CD1c-positive myeloid dendritic cell (primary cell): ENCODE data around the gene CEP41.

Experiments
- DNase-seq: peaks from one replicate; pipeline ENCODE4 v3.0.0-alpha.2; 2016; ENCODE audit errors: extremely low spot score

The CEP41 gene

DNA sequence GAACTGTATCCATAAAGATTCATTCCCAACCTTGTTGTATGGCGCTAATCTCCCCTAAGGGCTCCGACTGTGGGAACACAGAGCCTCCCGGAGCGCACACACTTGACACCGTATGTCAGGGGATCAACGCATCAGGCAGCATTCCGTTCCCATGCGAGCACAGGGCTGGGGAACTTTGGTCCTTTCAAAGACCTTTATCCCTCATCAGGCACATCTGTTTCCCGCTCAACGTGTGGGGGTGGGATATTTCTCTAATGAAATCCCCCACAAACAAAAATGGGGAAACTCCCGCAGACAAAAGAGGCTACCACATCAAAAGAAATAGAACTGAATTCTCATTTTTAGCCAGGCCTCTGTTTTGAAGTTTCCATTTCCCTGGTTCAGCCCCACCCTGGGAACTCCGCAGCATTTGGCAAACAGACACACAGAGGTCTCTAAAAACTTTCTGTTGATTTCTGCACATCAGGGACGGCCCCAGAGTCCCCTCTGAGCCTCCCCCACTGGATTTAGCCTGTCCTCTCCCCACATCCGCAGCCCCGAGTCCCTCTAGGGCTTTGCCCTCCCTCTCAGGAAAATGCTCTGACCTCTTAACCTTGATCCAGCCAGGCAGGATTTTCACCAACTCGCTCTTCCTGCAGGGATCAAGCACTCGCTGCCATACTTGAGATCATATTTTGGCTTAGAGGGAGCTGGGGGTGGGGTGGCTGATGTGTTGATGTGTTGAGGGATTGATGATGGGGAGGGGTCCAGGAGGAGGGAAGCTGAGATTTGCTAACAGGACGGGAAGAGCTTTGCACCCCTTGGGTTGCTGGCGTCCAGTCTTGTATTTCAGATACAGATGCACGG lies 89.6 kb downstream of the CEP41 start:
- DNase-seq: no peak

- peak; percentile 25 for DNase-seq
These were observed 90.7 kb downstream of the CEP41 start for GRCh38 chr7:130349911-130350782.

DNA sequence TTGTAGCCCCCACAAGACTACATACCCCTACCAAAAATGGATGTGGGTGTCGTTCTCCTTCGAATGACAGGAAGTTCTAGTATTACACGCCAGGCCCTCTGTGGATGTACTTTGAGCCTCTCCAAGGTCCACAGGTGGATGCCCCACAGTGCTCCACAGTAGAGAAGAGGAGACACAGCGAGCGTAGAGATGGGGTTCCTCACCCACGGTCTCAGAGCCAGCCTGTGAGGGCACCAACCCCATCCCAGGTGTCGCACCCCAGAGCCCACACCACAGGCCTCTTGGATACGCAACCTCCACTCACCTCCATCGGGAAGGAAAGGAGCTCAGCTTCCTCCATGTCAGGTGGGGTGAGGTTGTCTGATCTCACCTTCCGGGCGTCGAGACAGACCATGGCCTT lies 93.9 kb downstream of the CEP41 start:
- no peak for DNase-seq

- DNase-seq: no peak
These were observed 94.5 kb downstream of the CEP41 start for GRCh38 chr7:130346177-130346905.

DNA sequence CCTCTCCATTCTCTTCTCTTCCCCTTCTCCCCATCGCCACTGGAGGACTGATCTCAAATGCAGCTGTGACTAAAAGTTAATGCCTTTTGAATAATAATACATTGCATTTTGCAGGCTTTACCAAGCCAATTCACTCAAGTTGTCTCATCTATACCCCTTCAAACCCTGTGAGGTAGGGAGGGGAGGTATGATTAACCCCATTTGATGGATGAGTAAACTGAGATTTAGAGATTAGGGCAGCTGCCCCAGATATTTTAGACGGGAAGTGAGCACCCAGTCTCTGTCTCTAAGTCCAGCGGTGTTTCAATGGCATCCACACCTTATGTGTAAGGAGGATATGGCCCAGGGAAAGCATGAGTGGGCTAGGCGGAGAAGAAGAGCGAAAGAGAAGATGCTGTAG lies 95.1 kb downstream of the CEP41 start:
- no peak for DNase-seq

DNA sequence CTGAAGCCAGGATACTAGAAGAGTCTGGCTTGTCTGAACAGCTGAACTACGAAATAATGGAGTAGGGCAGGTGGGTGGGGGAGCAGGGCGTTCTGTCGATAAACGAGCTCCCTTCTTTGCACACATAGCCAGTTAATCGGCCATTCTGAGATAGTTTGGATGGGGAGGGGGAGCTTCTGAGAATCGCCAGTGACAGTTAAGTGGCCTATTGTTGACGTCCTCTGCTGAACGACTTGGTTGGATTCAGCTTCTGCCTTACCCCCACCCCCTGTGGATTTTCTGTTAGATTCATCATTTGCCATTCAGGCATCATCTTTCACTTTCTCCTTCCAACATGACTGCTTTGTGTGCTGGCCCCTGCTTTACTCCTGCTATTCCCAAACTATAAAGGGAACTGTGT lies 95.7 kb downstream of the CEP41 start:
- DNase-seq: no peak

DNA sequence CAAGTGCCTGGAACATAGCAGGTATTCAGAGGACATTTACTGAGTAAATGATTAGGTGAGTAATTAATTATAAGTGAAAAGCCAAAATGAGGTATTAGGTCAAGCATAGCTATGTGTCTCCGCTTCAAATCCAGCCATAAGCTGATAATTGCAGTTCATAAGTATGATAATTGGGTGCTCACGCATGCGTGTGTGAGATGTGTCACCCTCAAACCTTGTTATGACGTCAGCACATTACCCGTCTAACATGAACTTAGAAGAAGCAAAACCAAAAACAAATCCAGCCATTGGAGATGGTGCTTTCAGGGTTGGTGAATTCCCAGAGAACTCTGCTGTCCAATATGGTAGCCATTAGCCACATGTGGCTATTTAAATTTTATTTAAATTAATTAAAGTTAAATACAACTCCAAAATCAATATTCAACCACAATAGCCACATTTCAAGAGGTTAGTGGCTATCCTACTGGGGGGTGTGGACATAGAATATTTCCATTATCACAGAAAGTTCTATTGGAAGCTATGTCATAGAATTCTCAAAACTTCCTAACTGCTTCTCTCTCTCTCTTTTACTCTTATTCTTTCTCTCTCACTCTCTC lies 96.4 kb downstream of the CEP41 start, which contains the start of gene CPA5:
Gene CPA5, plus strand, starts transcription at position 546 of the 596 bp plus-strand sequence. CDS start 1,670 bp downstream, outside the sequence.
- DNase-seq: no peak
